ENCODE measurements around the gene ALDH5A1. TPM values are rescaled to one million over a fixed set of nuclear protein-coding genes. Genes with fewer than 3 reads are reported as not detected.

The ALDH5A1 gene
- total RNA-seq, 1 donor from 2014 or later = 14.2 TPM

GRCh38 chr6:24584382-24584720 is 89.6 kb downstream of the ALDH5A1 start:
- Histone ChIP-seq H3K4me1 (no peaks in the 10 kb centered on the region), H3K9me3 (no peaks in the 10 kb centered on the region), H3K27ac (no peak overlapping the region), H3K27me3 (no peaks in the 10 kb centered on the region), H3K36me3 (no peaks in the 10 kb centered on the region), H3K4me3 (no peak overlapping the region)
- TF ChIP-seq POLR2A (IDR thresholded peaks at IDR 0.05) (no peak), POLR2AphosphoS5 (IDR thresholded peaks at IDR 0.05; ENCODE audit: insufficient read depth in 1 of 2, low read depth in 1 of 2) (no peak), CTCF (IDR thresholded peaks at IDR 0.05) (no peak)
- intact Hi-C loops (cut with DNase I) = no loop called here
- DNase-seq (ENCODE audit: extremely low spot score in 2 of 2) = no peak

Other genes starting within 250 kb of the ALDH5A1 start
- gene DCDC2, start 136.9 kb upstream of the ALDH5A1 start, total RNA-seq = not detected
- 23.1 TPM for gene MRS2, start 92.0 kb upstream of the ALDH5A1 start, total RNA-seq
- 15.7 TPM for gene GPLD1, start 5.4 kb upstream of the ALDH5A1 start, total RNA-seq
- gene KIAA0319, start 151.2 kb downstream of the ALDH5A1 start, total RNA-seq = 0.25 TPM
- gene TDP2, start 171.9 kb downstream of the ALDH5A1 start, total RNA-seq = 28.7 TPM
- 4.4 TPM for gene ACOT13, start 172.1 kb downstream of the ALDH5A1 start, total RNA-seq
- gene C6orf62, start 224.2 kb downstream of the ALDH5A1 start, total RNA-seq = 45.2 TPM